ENCODE measurements around the gene OR12D2. TPM values are rescaled to one million over a fixed set of nuclear protein-coding genes. Genes with fewer than 3 reads are reported as not detected.
"Not testable (repeated sequence)": the region's sequence is repeated elsewhere in the genome, so short reads cannot be mapped to it uniquely, and the experiment has no call there.

Gene OR12D2
- total RNA-seq, 1 experiment from 2014 or later: not detected

- Histone ChIP-seq H3K4me3 (ENCODE audit: insufficient read depth, low read depth, low read length) (no peak overlapping the region), H3K36me3 (replicated peaks; ENCODE audit: control insufficient read depth, insufficient read depth, low read length) (no peaks in the 10 kb centered on the region), H3K27me3 (ENCODE audit: control insufficient read depth, insufficient read depth, low read length) (no peaks in the 10 kb centered on the region)
- DNase-seq: no peak
These were observed 31.2 kb downstream of the OR12D2 start for GRCh38 chr6:29426654-29427053.

- H3K4me3 ChIP-seq (ENCODE audit: insufficient read depth, low read depth, low read length); H3K27me3 ChIP-seq (ENCODE audit: control insufficient read depth, insufficient read depth, low read length); H3K36me3 ChIP-seq (replicated peaks; ENCODE audit: control insufficient read depth, insufficient read depth, low read length): not testable (repeated sequence)
- peak; percentile 46 for DNase-seq
These were observed 41.3 kb downstream of the OR12D2 start for GRCh38 chr6:29436730-29437129.

- DNase-seq: no peak
- no peak within 1 kb of the TSS for H3K4me3 ChIP-seq (ENCODE audit: insufficient read depth, low read depth, low read length)
- H3K27me3 ChIP-seq (ENCODE audit: control insufficient read depth, insufficient read depth, low read length): no peaks in the 10 kb centered on the region
- no peaks in the 10 kb centered on the region for H3K36me3 ChIP-seq (replicated peaks; ENCODE audit: control insufficient read depth, insufficient read depth, low read length)
These were observed 43.6 kb downstream of the OR12D2 start, which contains the start of gene OR10C1 for GRCh38 chr6:29439006-29439405. Gene OR10C1 (plus strand): TSS chr6:29439306. CDS start chr6:29440016, 710 bp downstream.

GRCh38 chr6:29442719-29443118 is 47.3 kb downstream of the OR12D2 start:
- Histone ChIP-seq H3K36me3 (replicated peaks; ENCODE audit: control insufficient read depth, insufficient read depth, low read length) (no peaks in the 10 kb centered on the region), H3K4me3 (ENCODE audit: insufficient read depth, low read depth, low read length) (no peak overlapping the region), H3K27me3 (ENCODE audit: control insufficient read depth, insufficient read depth, low read length) (no peaks in the 10 kb centered on the region)
- no peak for DNase-seq

- H3K4me3 ChIP-seq (ENCODE audit: insufficient read depth, low read depth, low read length); DNase-seq; H3K36me3 ChIP-seq (replicated peaks; ENCODE audit: control insufficient read depth, insufficient read depth, low read length); H3K27me3 ChIP-seq (ENCODE audit: control insufficient read depth, insufficient read depth, low read length): not testable (repeated sequence)
These were observed 48.6 kb downstream of the OR12D2 start for GRCh38 chr6:29444031-29444430.

Other genes starting within 250 kb of the OR12D2 start
- gene OR2J2, start 224.7 kb upstream of the OR12D2 start, total RNA-seq (2014; rRNA removed; shearing (Covaris generic)): not detected in 2 replicates
- not detected in 2 replicates for gene OR14J1, start 93.9 kb upstream of the OR12D2 start, total RNA-seq (2014; rRNA removed; shearing (Covaris generic))
- not detected in 2 replicates for gene OR5V1, start 26.8 kb upstream of the OR12D2 start, total RNA-seq (2014; rRNA removed; shearing (Covaris generic))
- not detected in 2 replicates for gene OR12D3, start 20.3 kb upstream of the OR12D2 start, total RNA-seq (2014; rRNA removed; shearing (Covaris generic))
- gene OR12D1, start 19.3 kb downstream of the OR12D2 start, total RNA-seq (2014; rRNA removed; shearing (Covaris generic)): not detected in 2 replicates
- not detected in 2 replicates for gene OR10C1, start 43.7 kb downstream of the OR12D2 start, total RNA-seq (2014; rRNA removed; shearing (Covaris generic))
- not detected in 2 replicates for gene OR11A1, start 61.4 kb downstream of the OR12D2 start, total RNA-seq (2014; rRNA removed; shearing (Covaris generic))
- not detected in 2 replicates for gene OR2H1, start 61.5 kb downstream of the OR12D2 start, total RNA-seq (2014; rRNA removed; shearing (Covaris generic))
- gene MAS1L, start 92.3 kb downstream of the OR12D2 start, total RNA-seq (2014; rRNA removed; shearing (Covaris generic)): not detected in 2 replicates
- not detected in 2 replicates for gene UBD, start 164.1 kb downstream of the OR12D2 start, total RNA-seq (2014; rRNA removed; shearing (Covaris generic))
- gene OR2H2, start 189.5 kb downstream of the OR12D2 start, total RNA-seq (2014; rRNA removed; shearing (Covaris generic)): not detected in 2 replicates
- gene GABBR1, start 237.6 kb downstream of the OR12D2 start, total RNA-seq (2014; rRNA removed; shearing (Covaris generic)): 21.8 and 23.2 TPM in 2 replicates

Data from H7 (cell line).